H1 (cell line): ENCODE data around the gene RAB31. TPM values are rescaled to one million over a fixed set of nuclear protein-coding genes. Genes with fewer than 3 reads are reported as not detected.

Experiments
- CTCF ChIA-PET: fragments of 300-600 bp; sonication (Branson Sonifier 250); formaldehyde crosslinking; loops from one replicate; lab custom pipeline; 2021; ENCODE audit not compliant: partially characterized antibody; lab: Charles Lee
- POLR2A ChIA-PET: fragments of 300-600 bp; sonication (Branson Sonifier 250); formaldehyde crosslinking; loops from one replicate; lab custom pipeline; 2021; ENCODE audit warnings: inconsistent platforms; ENCODE audit not compliant: partially characterized antibody; lab: Charles Lee
- DNase-seq, 2 experiments: peaks; one replicate each; pipeline versions ENCODE4 v3.0.0 to v3.0.0-alpha.2; 2010 to 2022; ENCODE audit warnings: low spot score in 2 of 2, low read depth in 1 of 2, mixed read lengths in 1 of 2
- FAIRE-seq: peaks from 2 replicates; lab custom pipeline; 2011; peaks lifted over from hg19 to GRCh38; lab: Jason Lieb, UNC
- H2AFZ ChIP-seq: 2 replicates; pipeline ENCODE4 v1.8.1; 2012; ENCODE audit warnings: low read length, inconsistent platforms
- H2AK5ac ChIP-seq: 2 replicates; pipeline ENCODE4 v1.6.1; 2013; ENCODE audit warnings: low read depth, low read length
- H2BK120ac ChIP-seq: replicated peaks from 2 replicates; pipeline ENCODE3; 2013; ENCODE audit warnings: low read depth, low read length, inconsistent platforms
- H2BK12ac ChIP-seq: 2 replicates; pipeline ENCODE4 v1.6.1; 2013; ENCODE audit warnings: low read depth, low read length
- H2BK15ac ChIP-seq: 2 replicates; pipeline ENCODE4 v1.6.1; 2013; ENCODE audit warnings: low read length
- H2BK20ac ChIP-seq: 2 replicates; pipeline ENCODE4 v1.6.1; 2013; ENCODE audit warnings: low read length
- H2BK5ac ChIP-seq: 2 replicates; pipeline ENCODE4 v1.6.1; 2013; ENCODE audit warnings: low read depth, low read length
- H3K14ac ChIP-seq: 2 replicates; pipeline ENCODE4 v1.6.1; 2013; ENCODE audit warnings: inconsistent platforms; ENCODE audit not compliant: insufficient read length
- H3K18ac ChIP-seq: 2 replicates; pipeline ENCODE4 v1.6.1; 2013; ENCODE audit warnings: low read length; ENCODE audit errors: extremely low read depth
- H3K23ac ChIP-seq: 2 replicates; pipeline ENCODE4 v1.6.1; 2013; ENCODE audit warnings: inconsistent platforms; ENCODE audit not compliant: insufficient read length
- H3K23me2 ChIP-seq: 2 replicates; pipeline ENCODE4 v1.6.1; 2013; ENCODE audit warnings: low read depth, low read length
- H3K27ac ChIP-seq: 2 replicates; pipeline ENCODE4 v1.6.1; 2011; ENCODE audit warnings: low read depth, low read length, inconsistent platforms
- H3K27me3 ChIP-seq, 4 experiments: replicated peaks in 1 of 4; 1 replicate in 1 of 4; 2 replicates in 3 of 4; pipeline versions ENCODE4 v1.6.1 to v1.8.1; 2011 to 2013; ENCODE audit warnings: low read length in 3 of 4, mild to moderate bottlenecking in 3 of 4, inconsistent platforms in 2 of 4, mixed read lengths in 2 of 4, moderate library complexity in 1 of 4; ENCODE audit not compliant: control insufficient read depth in 3 of 4, insufficient read depth in 3 of 4; ENCODE audit errors: extremely low read depth in 1 of 4
- H3K36me3 ChIP-seq, 4 experiments: 2 replicates each; pipeline versions ENCODE4 v1.6.1 to v1.8.1; 2011 to 2013; ENCODE audit warnings: mild to moderate bottlenecking in 4 of 4, low read length in 3 of 4, moderate library complexity in 2 of 4, control low read depth in 1 of 4, inconsistent platforms in 1 of 4; ENCODE audit not compliant: insufficient read depth in 4 of 4, control insufficient read depth in 2 of 4
- H3K4ac ChIP-seq: replicated peaks from 2 replicates; pipeline ENCODE3; 2013; ENCODE audit warnings: low read length, low read depth, mixed read lengths, inconsistent platforms; ENCODE audit not compliant: insufficient read length
- H3K4me1 ChIP-seq, 4 experiments: replicated peaks in 1 of 4; 1 replicate in 1 of 4; 2 replicates in 3 of 4; pipeline versions ENCODE4 v1.6.1 to v1.8.1; 2011 to 2013; ENCODE audit warnings: low read length in 3 of 4, inconsistent platforms in 2 of 4, mixed read lengths in 1 of 4; ENCODE audit not compliant: insufficient read depth in 4 of 4, control insufficient read depth in 3 of 4
- H3K4me2 ChIP-seq, 2 experiments: 2 replicates each; pipeline versions ENCODE4 v1.6.1 to v1.8.1; 2011 to 2013; ENCODE audit warnings: low read depth in 2 of 2, low read length in 2 of 2, control low read depth in 1 of 2, inconsistent platforms in 1 of 2, mild to moderate bottlenecking in 1 of 2; ENCODE audit not compliant: insufficient read depth in 1 of 2
- H3K4me3 ChIP-seq, 4 experiments: fragments of 200-600, 300-600 bp in 1 of 4; sonication (generic), shearing (Covaris generic), sonication (Bioruptor Twin) in 1 of 4; 2 replicates each; pipeline versions ENCODE4 v1.5.1 to v1.8.1; 2011 to 2016; ENCODE audit warnings: low read length in 4 of 4, low read depth in 3 of 4, control low read depth in 2 of 4, inconsistent platforms in 2 of 4, mild to moderate bottlenecking in 2 of 4, mixed read lengths in 1 of 4, moderate library complexity in 1 of 4; ENCODE audit not compliant: insufficient read depth in 2 of 4; ENCODE audit errors: extremely low read depth in 1 of 4
- H3K56ac ChIP-seq: replicated peaks from 2 replicates; pipeline ENCODE3; 2013; ENCODE audit warnings: low read depth, mild to moderate bottlenecking, mixed read lengths, low read length, inconsistent platforms; ENCODE audit not compliant: insufficient read length
- H3K79me1 ChIP-seq: 2 replicates; pipeline ENCODE4 v1.6.1; 2013; ENCODE audit warnings: low read depth, low read length, control low read depth
- H3K79me2 ChIP-seq, 2 experiments: 2 replicates each; pipeline versions ENCODE4 v1.6.1 to v1.8.1; 2012 to 2013; ENCODE audit warnings: low read length in 2 of 2, mild to moderate bottlenecking in 2 of 2, inconsistent platforms in 1 of 2; ENCODE audit not compliant: insufficient read depth in 2 of 2, control insufficient read depth in 1 of 2
- H3K9ac ChIP-seq, 4 experiments: replicated peaks in 1 of 4; 1 replicate in 1 of 4; 2 replicates in 3 of 4; pipeline versions ENCODE4 v1.6.1 to v1.8.1; 2011 to 2013; ENCODE audit warnings: low read depth in 3 of 4, low read length in 3 of 4, control low read depth in 2 of 4, mild to moderate bottlenecking in 2 of 4, moderate library complexity in 2 of 4, inconsistent platforms in 1 of 4; ENCODE audit errors: extremely low read depth in 1 of 4
- H3K9me3 ChIP-seq, 2 experiments: 2 replicates each; pipeline versions ENCODE4 v1.6.1 to v1.8.1; 2012 to 2013; ENCODE audit warnings: mild to moderate bottlenecking in 2 of 2, moderate library complexity in 2 of 2, control low read depth in 1 of 2, inconsistent platforms in 1 of 2, low read depth in 1 of 2, low read length in 1 of 2, mixed read lengths in 1 of 2; ENCODE audit not compliant: insufficient read depth in 2 of 2
- H4K20me1 ChIP-seq, 2 experiments: replicated peaks in 1 of 2; 2 replicates each; pipeline versions ENCODE3 to v1.8.1; 2011 to 2013; ENCODE audit warnings: inconsistent platforms in 2 of 2, low read length in 2 of 2, mild to moderate bottlenecking in 1 of 2; ENCODE audit not compliant: insufficient read depth in 2 of 2, control insufficient read depth in 1 of 2
- H4K5ac ChIP-seq: 2 replicates; pipeline ENCODE4 v1.6.1; 2013; ENCODE audit warnings: low read length, low read depth, mixed read lengths, inconsistent platforms; ENCODE audit not compliant: insufficient read length
- H4K8ac ChIP-seq: 2 replicates; pipeline ENCODE4 v1.8.0; 2013; ENCODE audit warnings: mild to moderate bottlenecking, moderate library complexity, low read length, inconsistent platforms; ENCODE audit not compliant: insufficient read depth; ENCODE audit errors: extremely low read depth
- H4K91ac ChIP-seq: replicated peaks from 2 replicates; pipeline ENCODE3; 2013; ENCODE audit warnings: low read length, mixed read lengths, inconsistent platforms; ENCODE audit not compliant: insufficient read length
- CEBPB ChIP-seq: IDR thresholded peaks from 2 replicates; pipeline ENCODE4 v1.6.1; 2012; ENCODE audit warnings: low read depth, low read length
- EGR1 ChIP-seq: IDR thresholded peaks from 2 replicates; pipeline ENCODE4 v1.6.1; 2011; ENCODE audit warnings: low read depth, low read length, borderline replicate concordance
- EP300 ChIP-seq, 2 experiments: IDR thresholded peaks; 1 replicate in 1 of 2; 2 replicates in 1 of 2; pipeline ENCODE4 v1.6.1; 2011 to 2012; ENCODE audit warnings: low read depth in 2 of 2, low read length in 2 of 2, mild to moderate bottlenecking in 2 of 2, borderline replicate concordance in 1 of 2, inconsistent platforms in 1 of 2, moderate library complexity in 1 of 2
- FOSL1 ChIP-seq: IDR thresholded peaks from 2 replicates; pipeline ENCODE4 v1.6.1; 2011; ENCODE audit warnings: mild to moderate bottlenecking, low read depth, low read length, moderate library complexity; ENCODE audit not compliant: insufficient read depth
- HDAC2 ChIP-seq, 2 experiments: fragments of 300-600 bp in 1 of 2; sonication (generic) in 1 of 2; IDR thresholded peaks; 2 replicates each; pipeline ENCODE4 v1.6.1; 2011 to 2012; ENCODE audit warnings: low read depth in 2 of 2, low read length in 2 of 2, mild to moderate bottlenecking in 2 of 2, moderate library complexity in 2 of 2, borderline replicate concordance in 1 of 2, inconsistent platforms in 1 of 2
- JUN ChIP-seq: IDR thresholded peaks from 2 replicates; pipeline ENCODE4 v1.6.1; 2011; ENCODE audit warnings: low read depth, mild to moderate bottlenecking, improper control_type of control experiment, low read length
- JUND ChIP-seq: IDR thresholded peaks from 2 replicates; pipeline ENCODE4 v1.6.1; 2011; ENCODE audit warnings: mild to moderate bottlenecking, improper control_type of control experiment, low read length
- KDM5A ChIP-seq: fragments of 200-600 bp; IDR thresholded peaks from 2 replicates; pipeline ENCODE4 v1.7.1; 2012; ENCODE audit warnings: mild to moderate bottlenecking, low read length, inconsistent platforms, mixed read lengths
- RBBP5 ChIP-seq: IDR thresholded peaks from 2 replicates; pipeline ENCODE4 v1.7.1; 2012; ENCODE audit warnings: low read depth, mild to moderate bottlenecking, inconsistent platforms, low read length, moderate library complexity, borderline replicate concordance
- SIN3A ChIP-seq, 2 experiments: IDR thresholded peaks in 1 of 2; conservative IDR thresholded peaks in 1 of 2; 2 replicates each; pipeline ENCODE4 v1.6.1; 2011 to 2012; ENCODE audit warnings: low read length in 2 of 2, improper control_type of control experiment in 1 of 2, low read depth in 1 of 2, mild to moderate bottlenecking in 1 of 2
- SIRT6 ChIP-seq: IDR thresholded peaks from one replicate; pipeline ENCODE4 v1.7.1; 2012; ENCODE audit warnings: low read length, inconsistent platforms
- TCF12 ChIP-seq: IDR thresholded peaks from 2 replicates; pipeline ENCODE4 v1.6.1; 2011; ENCODE audit warnings: low read depth, mild to moderate bottlenecking, low read length
- YY1 ChIP-seq: IDR thresholded peaks from 2 replicates; pipeline ENCODE4 v1.6.1; 2011; ENCODE audit warnings: low read depth, mild to moderate bottlenecking, low read length
- WGBS, 2 experiments: shearing (Covaris generic) in 1 of 2; methylation state at CpG; one replicate each; pipeline versions ENCODE4 v1.1.6 to v1.1.7; 2013 to 2015; ENCODE audit warnings: low lambda C conversion rate in 2 of 2, mixed read lengths in 2 of 2, inconsistent platforms in 1 of 2, low coverage in 1 of 2, missing lambda C conversion rate in 1 of 2; ENCODE audit not compliant: insufficient replicate concordance in 2 of 2, insufficient coverage in 1 of 2, insufficient read length in 1 of 2; ENCODE audit errors: extremely low coverage in 1 of 2, missing lambda C conversion rate in 1 of 2; 5-methylcytosine and 5-hydroxymethylcytosine counted together
- polyA plus RNA-seq, 7 experiments: library from polyadenylated mRNA; depleted of rRNA in 3 of 7; stranded (reverse) in 5 of 7; unstranded in 2 of 7; fragments of >200 nt in 5 of 7; fragments of 200-250 nt in 2 of 7; gene quantifications; 1 replicate in 5 of 7; 2 replicates in 1 of 7; 4 replicates in 1 of 7; pipeline versions ENCODE4 v1.2.1 to v1.2.3, GENCODE V29; 2011 to 2013; ENCODE audit warnings: missing spikeins in 2 of 7, mixed read lengths in 2 of 7
- total RNA-seq: library from RNA; stranded (reverse); fragmentation: NEBNext Ultra II Directional; extraction: Animal tissue kit (Norgen Biotek cat#: 25700); gene quantifications from 2 replicates; pipeline ENCODE4 v1.2.1, GENCODE V29; 2021

The RAB31 gene
- total and polyA plus RNA-seq, 2 of the 8 experiments (the other 6 are each of a cell fraction or from before 2014, with no cell fraction given): 15.2 to 40.9 TPM

DNA sequence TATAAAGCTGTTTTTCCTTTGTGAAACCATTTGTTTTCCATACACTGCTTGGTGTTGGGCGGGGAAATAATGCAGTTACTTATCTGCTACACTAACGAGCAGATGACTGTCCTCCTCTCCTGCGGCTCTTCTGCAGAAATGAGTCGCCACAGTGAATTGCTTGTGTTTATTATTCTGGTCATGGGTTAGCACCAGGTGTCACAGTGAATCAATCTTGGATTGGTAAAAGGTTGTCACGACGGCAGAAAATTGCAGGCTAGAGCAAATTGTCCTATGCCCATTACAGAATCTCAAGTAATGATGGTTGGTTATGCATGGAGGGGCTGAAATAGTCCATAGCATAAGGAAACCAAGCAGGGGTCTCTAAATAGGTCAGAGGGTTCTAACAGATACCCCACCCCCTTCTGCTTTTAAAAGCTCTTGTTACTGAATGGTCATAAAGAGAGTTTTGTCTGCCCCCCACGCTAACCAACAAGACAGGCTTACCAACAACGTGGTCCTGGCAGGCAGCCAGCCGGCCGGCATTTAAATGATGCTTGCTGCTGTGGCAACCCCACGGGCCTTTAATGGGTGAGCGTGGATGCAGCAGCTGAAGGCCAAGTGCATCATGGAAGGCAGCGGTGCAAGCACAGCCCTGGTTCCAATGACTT, 29.5 kb downstream of the RAB31 start:
- Histone ChIP-seq H3K36me3 (no peaks in the 10 kb centered on the region), H3K79me2 (no peaks in the 10 kb centered on the region; a peak in 1 of 4 replicates), H3K9ac (no peak overlapping the region), H4K91ac (no peak overlapping the region), H2BK120ac (no peak overlapping the region), H3K23me2 (no peaks in the 10 kb centered on the region), H3K23ac (no peak overlapping the region), H3K4me1 (peaks cover 12 to 20% (median 15%) of the 10 kb centered on the region in 4 experiments), H2BK20ac (no peak overlapping the region), H3K18ac (no peak overlapping the region), H2BK15ac (no peak overlapping the region), H2AFZ (no peak overlapping the region), H2AK5ac (no peak overlapping the region), H3K79me1 (no peaks in the 10 kb centered on the region), H3K4me2 (no peak overlapping the region), H4K8ac (no peak overlapping the region), H4K5ac (no peak overlapping the region), H3K27ac (no peak overlapping the region), H3K4ac (no peak overlapping the region), H2BK5ac (no peak overlapping the region), H4K20me1 (no peaks in the 10 kb centered on the region), H3K56ac (no peak overlapping the region), H3K27me3 (no peaks in the 10 kb centered on the region), H2BK12ac (no peak overlapping the region), H3K14ac (no peak overlapping the region), H3K9me3 (no peaks in the 10 kb centered on the region), H3K4me3 (no peak overlapping the region)
- FAIRE-seq: no peak
- WGBS, 2 experiments: 92% methylated on average over 13 of the region's 13 CpGs; no CpG with 5 or more reads in 1 of the 2 experiments
- CTCF ChIA-PET: interaction anchor here (0.7 to 2.1 kb wide), 3 partner anchors 33 to 295 kb away, joined by 3 to 9 read pairs (median 3); no protein-coding TSS in a partner anchor
- POLR2A ChIA-PET: no interaction called here
- DNase-seq: no peak
- TF ChIP-seq RBBP5 (no peak), EP300 (IDR thresholded peaks at IDR 0.05; ENCODE audit: borderline replicate concordance in 1 of 2, low read depth in 2 of 2, low read length in 2 of 2) (no peak), TCF12 (no peak), JUN (no peak), JUND (no peak), YY1 (no peak), FOSL1 (no peak), HDAC2 (IDR thresholded peaks at IDR 0.05; ENCODE audit: borderline replicate concordance in 1 of 2, low read depth in 2 of 2, low read length in 2 of 2) (no peak), KDM5A (no peak), SIN3A (conservative IDR thresholded peaks at IDR 0.05 in 1 of 2, IDR thresholded peaks at IDR 0.05 in 1 of 2; ENCODE audit: low read depth in 1 of 2, low read length in 2 of 2) (no peak), SIRT6 (no peak), EGR1 (no peak), CEBPB (no peak)
